SK-N-SH (cell line): ENCODE results near the gene DAB1. TPM values are rescaled to one million over a fixed set of nuclear protein-coding genes. Genes with fewer than 3 reads are reported as not detected.
A peak's percentile ranks its signal among the peaks of the same experiment; 100 is the strongest.

Experiments
- CTCF ChIA-PET: fragments of 300-600, 350-600 bp; formaldehyde crosslinking; extraction: SDS; loops from one replicate; lab custom pipeline; 2021; lab: Yijun Ruan, JAX
- POLR2A ChIA-PET: fragments of 350-600 bp; sonication (Branson Sonifier 250); formaldehyde crosslinking; extraction: SDS; loops from one replicate; lab custom pipeline; 2020; ENCODE audit warnings: antibody characterized with exemption, inconsistent platforms; lab: Yijun Ruan, JAX
- DNase-seq: peaks from one replicate; pipeline ENCODE4 v3.0.0; 2012
- H2AFZ ChIP-seq: fragments of 200-600 bp; sonication (generic); 2 replicates; pipeline ENCODE4 v1.8.1; 2016; ENCODE audit warnings: antibody characterized with exemption, mild to moderate bottlenecking, low read depth
- H3F3A ChIP-seq: fragments of 200-600 bp; sonication (generic); replicated peaks from 2 replicates; pipeline ENCODE3; 2016; ENCODE audit warnings: antibody characterized with exemption, mild to moderate bottlenecking; ENCODE audit not compliant: insufficient read depth
- H3K27ac ChIP-seq, 2 experiments: fragments of 200-500 bp in 1 of 2; fragments of 200-600 bp in 1 of 2; sonication (Bioruptor generic) in 1 of 2; sonication (generic), shearing (Covaris generic) in 1 of 2; 2 replicates each; pipeline versions ENCODE4 v1.5.1 to v1.6.1; 2014 to 2016; ENCODE audit warnings: low read depth in 2 of 2, inconsistent platforms in 1 of 2, low read length in 1 of 2, mild to moderate bottlenecking in 1 of 2, mixed read lengths in 1 of 2
- H3K27me3 ChIP-seq: fragments of 200-600 bp; sonication (generic), shearing (Covaris generic); 2 replicates; pipeline ENCODE4 v1.6.1; 2016; ENCODE audit warnings: mixed run types; ENCODE audit not compliant: insufficient read depth
- H3K36me3 ChIP-seq, 2 experiments: fragments of 200-500 bp in 1 of 2; fragments of 200-600 bp in 1 of 2; sonication (Bioruptor generic) in 1 of 2; sonication (generic) in 1 of 2; replicated peaks in 1 of 2; 2 replicates each; pipeline versions ENCODE3 to v1.5.1; 2014 to 2016; ENCODE audit warnings: low read length in 1 of 2, mild to moderate bottlenecking in 1 of 2; ENCODE audit not compliant: insufficient read depth in 2 of 2, control insufficient read depth in 1 of 2
- H3K4me1 ChIP-seq, 2 experiments: fragments of 200-500 bp in 1 of 2; fragments of 200-600 bp in 1 of 2; sonication (Bioruptor generic) in 1 of 2; sonication (generic), shearing (Covaris generic) in 1 of 2; 2 replicates each; pipeline versions ENCODE4 v1.5.1 to v1.6.1; 2014 to 2016; ENCODE audit warnings: low read depth in 1 of 2, low read length in 1 of 2, mixed run types in 1 of 2; ENCODE audit not compliant: insufficient read depth in 2 of 2, control insufficient read depth in 1 of 2
- H3K4me2 ChIP-seq: fragments of 200-600 bp; sonication (generic), shearing (Covaris generic); 2 replicates; pipeline ENCODE4 v1.6.1; 2017; ENCODE audit warnings: mixed run types
- H3K4me3 ChIP-seq, 2 experiments: fragments of 200-500 bp in 1 of 2; fragments of 200-600 bp in 1 of 2; sonication (Bioruptor generic) in 1 of 2; sonication (generic), shearing (Covaris generic) in 1 of 2; 2 replicates each; pipeline versions ENCODE4 v1.5.1 to v1.8.1; 2014 to 2016; ENCODE audit warnings: low read depth in 2 of 2, inconsistent platforms in 1 of 2, low read length in 1 of 2, mild to moderate bottlenecking in 1 of 2, mixed read lengths in 1 of 2, moderate library complexity in 1 of 2
- H3K79me2 ChIP-seq: fragments of 200-600 bp; sonication (generic); 2 replicates; pipeline ENCODE4 v1.8.1; 2017; ENCODE audit warnings: mild to moderate bottlenecking; ENCODE audit not compliant: insufficient read depth
- H3K9ac ChIP-seq: fragments of 200-600 bp; sonication (generic); 2 replicates; pipeline ENCODE4 v1.6.1; 2017; ENCODE audit warnings: mixed run types
- H3K9me2 ChIP-seq: fragments of 200-600 bp; sonication (generic); 2 replicates; pipeline ENCODE4 v1.6.1; 2017; ENCODE audit warnings: mixed run types
- H3K9me3 ChIP-seq: fragments of 200-600 bp; sonication (generic); 2 replicates; pipeline ENCODE4 v1.6.1; 2017; ENCODE audit warnings: mixed run types, mild to moderate bottlenecking, moderate library complexity
- H4K20me1 ChIP-seq: fragments of 200-600 bp; sonication (generic); 2 replicates; pipeline ENCODE4 v1.6.1; 2017; ENCODE audit warnings: mild to moderate bottlenecking, mixed run types; ENCODE audit not compliant: insufficient read depth
- EP300 ChIP-seq, 2 experiments: IDR thresholded peaks; 2 replicates each; pipeline versions ENCODE4 v1.4.0 to v1.6.1; 2012; ENCODE audit warnings: borderline replicate concordance in 1 of 2, low read depth in 1 of 2, low read length in 1 of 2
- FOSL2 ChIP-seq: IDR thresholded peaks from 2 replicates; pipeline ENCODE4 v1.4.0; 2012; ENCODE audit warnings: low read depth, mild to moderate bottlenecking, moderate library complexity, borderline replicate concordance
- JUND ChIP-seq: IDR thresholded peaks from 2 replicates; pipeline ENCODE4 v1.4.0; 2012
- NFIC ChIP-seq: IDR thresholded peaks from 2 replicates; pipeline ENCODE4 v1.4.0; 2012; ENCODE audit warnings: borderline replicate concordance
- REST ChIP-seq: IDR thresholded peaks from 2 replicates; pipeline ENCODE4 v1.6.1; 2012; ENCODE audit warnings: mild to moderate bottlenecking, low read depth, low read length, moderate library complexity
- RXRA ChIP-seq: IDR thresholded peaks from 2 replicates; pipeline ENCODE4 v1.4.0; 2012; ENCODE audit warnings: low read depth, mild to moderate bottlenecking, borderline replicate concordance
- SIN3A ChIP-seq: IDR thresholded peaks from 2 replicates; pipeline ENCODE4 v1.6.1; 2012; ENCODE audit warnings: low read depth, mild to moderate bottlenecking, low read length, moderate library complexity, borderline replicate concordance
- TAF1 ChIP-seq: IDR thresholded peaks from 2 replicates; pipeline ENCODE4 v1.6.1; 2012; ENCODE audit warnings: low read depth, mild to moderate bottlenecking, low read length, moderate library complexity, borderline replicate concordance
- TCF12 ChIP-seq: IDR thresholded peaks from 2 replicates; pipeline ENCODE4 v1.4.0; 2012
- TEAD4 ChIP-seq: IDR thresholded peaks from 2 replicates; pipeline ENCODE4 v1.4.0; 2012; ENCODE audit warnings: mild to moderate bottlenecking, borderline replicate concordance; ENCODE audit not compliant: insufficient read depth
- WGBS: methylation state at CpG from one replicate; pipeline ENCODE4 v1.1.6; 2017; ENCODE audit warnings: low lambda C conversion rate; 5-methylcytosine and 5-hydroxymethylcytosine counted together
- polyA plus RNA-seq, 3 experiments: library from polyadenylated mRNA; depleted of rRNA; stranded (reverse); fragments of >200 nt; gene quantifications; 2 replicates each; pipeline ENCODE4 v1.2.3, GENCODE V29; 2012
- TF ChIP-seq, protein P1 (sequence below): IDR thresholded peaks from 2 replicates; pipeline ENCODE4; 2012
- TF ChIP-seq, protein P2 (sequence below): fragments of 200-600 bp; sonication (generic); IDR thresholded peaks from 2 replicates; pipeline ENCODE4 v1.6.1; 2017; ENCODE audit warnings: antibody characterized with exemption, mild to moderate bottlenecking, moderate library complexity

DAB1 gene
- polyA plus RNA-seq, 1 of the 3 experiments (the other 2 are of a cell fraction) = 2.9 TPM

- H2AFZ ChIP-seq = no peak overlapping the region
- H3F3A ChIP-seq = no peaks in the 10 kb centered on the region
- no peak overlapping the region for H3K9ac ChIP-seq
- H3K36me3 ChIP-seq = no peaks in the 10 kb centered on the region
- no peaks in the 10 kb centered on the region for H3K9me2 ChIP-seq
- H3K4me1 ChIP-seq = no peaks in the 10 kb centered on the region; a peak in 2 of 4 replicates
- ChIA-PET POLR2A (no interaction called here), CTCF (interaction anchor here (1.6 kb wide), 1 partner anchor 8 kb away, joined by 3 read pairs; no protein-coding TSS in a partner anchor)
- DNase-seq = no peak
- 57% methylated on average over 3 of the region's 3 CpGs for WGBS
- TF ChIP-seq JUND = peak; percentile 91
- peak; percentile 96 for TF ChIP-seq NFIC
- no peak for TF ChIP-seq TAF1
- TF ChIP-seq TEAD4 = peak; percentile 91
- TF ChIP-seq TCF12 = peak; percentile 92
- 0 out of 2 replicates have a peak, but pooled peaks have one; percentile 22 for TF ChIP-seq SIN3A
- TF ChIP-seq, protein P1, sequence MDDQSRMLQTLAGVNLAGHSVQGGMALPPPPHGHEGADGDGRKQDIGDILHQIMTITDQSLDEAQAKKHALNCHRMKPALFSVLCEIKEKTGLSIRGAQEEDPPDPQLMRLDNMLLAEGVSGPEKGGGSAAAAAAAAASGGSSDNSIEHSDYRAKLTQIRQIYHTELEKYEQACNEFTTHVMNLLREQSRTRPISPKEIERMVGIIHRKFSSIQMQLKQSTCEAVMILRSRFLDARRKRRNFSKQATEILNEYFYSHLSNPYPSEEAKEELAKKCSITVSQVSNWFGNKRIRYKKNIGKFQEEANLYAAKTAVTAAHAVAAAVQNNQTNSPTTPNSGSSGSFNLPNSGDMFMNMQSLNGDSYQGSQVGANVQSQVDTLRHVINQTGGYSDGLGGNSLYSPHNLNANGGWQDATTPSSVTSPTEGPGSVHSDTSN = peak; percentile 44
- TF ChIP-seq FOSL2 = peak; percentile 82; the same call in 1 of the 2 replicates
- peak in 1 of 2 experiments; percentile 77; a peak in 1 of 4 replicates for TF ChIP-seq EP300 (IDR thresholded peaks at IDR 0.05; ENCODE audit: borderline replicate concordance in 1 of 2, low read depth in 1 of 2, low read length in 1 of 2)
- no peak for TF ChIP-seq REST
- TF ChIP-seq RXRA = peak; percentile 23; the same call in 1 of the 2 replicates
- TF ChIP-seq, protein P2, sequence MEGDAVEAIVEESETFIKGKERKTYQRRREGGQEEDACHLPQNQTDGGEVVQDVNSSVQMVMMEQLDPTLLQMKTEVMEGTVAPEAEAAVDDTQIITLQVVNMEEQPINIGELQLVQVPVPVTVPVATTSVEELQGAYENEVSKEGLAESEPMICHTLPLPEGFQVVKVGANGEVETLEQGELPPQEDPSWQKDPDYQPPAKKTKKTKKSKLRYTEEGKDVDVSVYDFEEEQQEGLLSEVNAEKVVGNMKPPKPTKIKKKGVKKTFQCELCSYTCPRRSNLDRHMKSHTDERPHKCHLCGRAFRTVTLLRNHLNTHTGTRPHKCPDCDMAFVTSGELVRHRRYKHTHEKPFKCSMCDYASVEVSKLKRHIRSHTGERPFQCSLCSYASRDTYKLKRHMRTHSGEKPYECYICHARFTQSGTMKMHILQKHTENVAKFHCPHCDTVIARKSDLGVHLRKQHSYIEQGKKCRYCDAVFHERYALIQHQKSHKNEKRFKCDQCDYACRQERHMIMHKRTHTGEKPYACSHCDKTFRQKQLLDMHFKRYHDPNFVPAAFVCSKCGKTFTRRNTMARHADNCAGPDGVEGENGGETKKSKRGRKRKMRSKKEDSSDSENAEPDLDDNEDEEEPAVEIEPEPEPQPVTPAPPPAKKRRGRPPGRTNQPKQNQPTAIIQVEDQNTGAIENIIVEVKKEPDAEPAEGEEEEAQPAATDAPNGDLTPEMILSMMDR = no peak
- no peaks in the 10 kb centered on the region for H3K27me3 ChIP-seq
- no peak overlapping the region for H3K4me2 ChIP-seq
- no peaks in the 10 kb centered on the region for H4K20me1 ChIP-seq
- H3K79me2 ChIP-seq = no peaks in the 10 kb centered on the region
- H3K4me3 ChIP-seq = no peak overlapping the region
- no peaks in the 10 kb centered on the region for H3K9me3 ChIP-seq
- no peak overlapping the region; a peak in 1 of 4 replicates for H3K27ac ChIP-seq
Observed at GRCh38 chr1:57411262-57411661, 12.6 kb downstream of the DAB1 start.
